Dendritic cell treated with granulocyte-macrophage colony-stimulating factor and Interleukin-4, amounts not matched to agents 40 ng/mL and 50 ng/mL, for 4 days (primary cell): ENCODE measurements around the gene GINS2.

Experiments
- H3K27ac Mint-ChIP-seq: one replicate; pipeline ENCODE4 v1.8.0; 2022; ENCODE audit warnings: mild to moderate bottlenecking, mixed read lengths
- H3K27me3 Mint-ChIP-seq: one replicate; pipeline ENCODE4 v1.8.0; 2022; ENCODE audit warnings: mild to moderate bottlenecking, mixed read lengths
- H3K36me3 Mint-ChIP-seq: one replicate; pipeline ENCODE4 v1.8.0; 2022; ENCODE audit warnings: low read depth, mixed read lengths
- H3K4me1 Mint-ChIP-seq: one replicate; pipeline ENCODE4 v1.8.0; 2022; ENCODE audit warnings: low read depth, mixed read lengths
- H3K4me3 Mint-ChIP-seq: one replicate; pipeline ENCODE4 v1.8.0; 2022; ENCODE audit warnings: mild to moderate bottlenecking, moderate library complexity, mixed read lengths
- H3K9me3 Mint-ChIP-seq: one replicate; pipeline ENCODE4 v1.8.0; 2022; ENCODE audit warnings: mixed read lengths
- intact Hi-C: fragments of 100-400 bp; cut with micrococcal nuclease; formaldehyde crosslinking; loops from one replicate; pipeline ENCODE4 v1.15.0; 2022

Gene GINS2

DNA sequence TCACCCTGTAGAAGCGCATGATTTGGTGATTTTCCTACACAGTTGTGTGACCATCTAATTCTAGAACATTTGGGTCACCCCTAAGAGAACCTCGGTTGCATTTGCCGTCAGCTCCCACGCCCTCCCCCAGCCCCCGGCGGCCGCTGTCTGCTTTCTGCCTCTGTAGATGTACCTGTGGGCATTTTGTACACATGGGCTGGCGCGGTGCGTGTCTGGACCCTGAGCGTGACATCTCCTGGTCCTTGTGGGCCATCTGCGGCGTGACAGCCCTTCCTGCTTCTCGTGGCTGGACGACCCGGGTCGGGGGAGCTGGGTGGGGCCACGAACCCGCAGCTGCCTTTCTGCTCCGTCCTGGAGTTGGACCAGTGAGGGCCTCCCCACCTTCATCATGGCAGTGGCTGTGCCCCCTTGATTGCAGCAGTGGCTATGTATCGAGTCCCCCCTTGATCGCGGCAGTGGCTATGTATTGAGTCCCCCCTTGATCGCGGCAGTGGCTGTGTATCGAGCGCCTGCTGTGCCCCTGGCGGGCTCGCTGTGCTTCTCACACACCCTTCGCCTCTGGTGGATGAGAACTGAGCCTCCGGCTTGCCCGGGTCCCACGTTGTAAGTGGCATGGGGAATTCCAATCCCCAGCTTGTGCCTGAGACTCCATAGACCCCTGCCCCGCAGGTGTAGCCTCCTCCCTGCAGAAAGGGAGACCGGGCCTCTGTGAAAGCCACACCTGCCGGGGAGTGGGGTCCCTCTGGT, 51.5 kb downstream of the GINS2 start:
- Mint-ChIP-seq H3K4me1 (peaks cover 66% of the 10 kb centered on the region), H3K27me3 (no peaks in the 10 kb centered on the region), H3K9me3 (no peaks in the 10 kb centered on the region), H3K27ac (no peak overlapping the region), H3K36me3 (peaks cover 91% of the 10 kb centered on the region), H3K4me3 (no peak overlapping the region)
- intact Hi-C loops: no loop called here

DNA sequence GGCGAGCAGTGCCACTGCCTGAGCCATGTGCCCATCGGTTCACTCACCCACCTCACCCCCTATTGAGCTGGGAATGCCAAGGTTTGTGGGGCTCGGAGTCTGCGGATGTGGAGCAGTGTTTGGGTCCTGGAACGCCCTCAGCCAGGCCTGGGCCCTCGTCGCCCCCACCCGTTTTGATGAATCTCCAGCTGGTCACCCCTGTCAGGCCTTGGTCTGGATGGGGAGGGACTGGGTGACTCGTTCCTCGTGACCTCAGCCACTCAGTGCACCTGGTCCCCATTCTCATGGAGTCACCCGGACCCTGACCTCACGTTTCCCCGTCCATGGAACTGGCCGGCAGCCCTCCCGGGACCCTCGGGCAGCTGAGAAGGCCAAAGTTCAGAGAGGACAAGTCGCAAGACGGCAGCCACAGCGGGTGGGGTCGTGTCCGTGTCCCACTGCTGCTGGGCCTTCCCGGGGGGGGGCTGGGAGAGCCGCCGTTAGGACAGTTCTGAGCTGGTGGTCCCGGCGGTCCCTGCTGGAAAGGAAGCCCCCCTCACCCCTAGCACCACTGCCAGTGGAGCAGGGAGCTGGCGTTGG, 52.4 kb downstream of the GINS2 start:
- intact Hi-C loops: no loop called here
- Mint-ChIP-seq H3K27ac (no peak overlapping the region), H3K9me3 (no peaks in the 10 kb centered on the region), H3K36me3 (peaks cover 99% of the 10 kb centered on the region), H3K4me3 (no peak overlapping the region), H3K4me1 (peaks cover 57% of the 10 kb centered on the region), H3K27me3 (no peaks in the 10 kb centered on the region)

DNA sequence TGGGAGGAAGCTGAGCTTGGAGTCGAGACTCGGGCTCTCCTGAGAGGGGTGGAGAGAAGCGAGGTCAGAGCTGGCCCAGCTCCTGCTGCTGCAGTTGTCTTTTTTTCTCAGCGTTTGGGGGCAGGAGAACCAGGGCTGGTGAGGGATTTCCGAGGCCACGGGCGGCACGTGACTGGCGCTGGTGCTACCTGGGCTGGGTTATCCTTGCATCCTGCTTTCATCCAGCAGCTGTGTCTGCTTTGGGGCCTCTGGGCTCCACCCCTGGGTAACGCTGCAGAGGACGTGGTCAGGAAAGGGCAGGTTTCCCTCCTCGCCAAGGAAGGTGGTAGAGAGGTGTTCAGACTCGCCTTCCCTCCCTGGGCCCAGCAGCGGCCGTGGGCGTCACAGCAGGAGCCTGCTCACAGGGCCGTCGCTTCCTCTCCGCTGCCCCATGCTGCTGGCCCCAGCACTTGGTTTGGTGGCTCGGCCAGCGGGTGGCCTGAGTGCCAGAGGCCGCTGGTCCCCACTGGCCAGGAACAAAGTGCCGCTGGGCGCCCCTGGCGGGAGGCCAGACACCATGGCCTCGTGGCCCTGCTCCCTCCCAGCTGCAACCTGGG, 53.1 kb downstream of the GINS2 start:
- Mint-ChIP-seq H3K27ac (no peak overlapping the region), H3K4me3 (no peak overlapping the region), H3K27me3 (no peaks in the 10 kb centered on the region), H3K9me3 (no peaks in the 10 kb centered on the region), H3K4me1 (peaks cover 55% of the 10 kb centered on the region), H3K36me3 (peaks cover 99% of the 10 kb centered on the region)
- intact Hi-C loops: no loop called here

DNA sequence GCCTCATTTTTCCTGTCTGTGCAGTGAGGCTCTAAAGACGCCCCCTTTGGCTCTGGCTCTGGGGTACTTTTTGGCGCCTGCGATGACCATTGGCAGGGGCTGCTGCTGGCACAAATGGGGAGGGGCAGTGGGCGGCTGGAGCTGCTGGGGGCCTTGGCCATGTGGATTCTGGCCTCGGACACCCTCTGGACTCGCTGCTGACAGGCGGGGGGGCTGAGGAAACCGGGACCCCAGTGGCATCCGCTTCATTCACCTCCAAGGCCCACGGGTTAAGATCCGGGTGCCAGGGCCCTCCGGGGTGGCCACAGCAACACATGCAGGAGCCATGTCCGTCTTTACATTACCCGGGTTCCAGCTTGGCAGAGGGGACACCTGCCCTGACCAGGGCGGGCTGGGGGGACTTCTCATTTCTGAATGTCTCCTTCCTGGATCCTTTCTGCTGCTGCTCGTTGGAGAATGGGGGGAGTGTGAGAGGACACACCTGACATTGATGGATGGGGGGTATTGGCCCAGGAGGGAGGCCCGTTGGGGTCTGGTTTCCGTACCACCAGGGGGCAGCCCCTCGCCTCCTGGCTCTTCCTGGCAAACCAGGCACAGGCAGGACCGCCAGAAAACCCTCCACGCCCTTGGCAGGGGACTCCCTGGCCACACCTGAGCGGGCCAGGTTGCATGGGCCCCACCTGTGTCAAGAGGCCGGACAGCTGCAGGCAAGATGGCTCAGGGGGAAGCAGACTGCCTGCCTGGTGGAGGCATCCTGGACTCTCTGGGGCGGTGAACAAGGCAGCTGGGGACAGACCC, 53.8 kb downstream of the GINS2 start:
- H3K27ac Mint-ChIP-seq: no peak overlapping the region
- no peak overlapping the region for H3K4me3 Mint-ChIP-seq
- intact Hi-C loops: no loop called here
- H3K27me3 Mint-ChIP-seq: no peaks in the 10 kb centered on the region
- peaks cover 52% of the 10 kb centered on the region for H3K4me1 Mint-ChIP-seq
- H3K36me3 Mint-ChIP-seq: peaks cover 99% of the 10 kb centered on the region
- H3K9me3 Mint-ChIP-seq: peaks cover 2% of the 10 kb centered on the region

- intact Hi-C loops: no loop called here
- peaks cover 12% of the 10 kb centered on the region for H3K9me3 Mint-ChIP-seq
- H3K4me1 Mint-ChIP-seq: peaks cover 48% of the 10 kb centered on the region
- H3K27me3 Mint-ChIP-seq: no peaks in the 10 kb centered on the region
- H3K36me3 Mint-ChIP-seq: peaks cover 99% of the 10 kb centered on the region
- H3K27ac Mint-ChIP-seq: peak overlapping the region; percentile 39
- H3K4me3 Mint-ChIP-seq: no peak overlapping the region
Measured at GRCh38 chr16:85633888-85634287, 54.9 kb downstream of the GINS2 start.

DNA sequence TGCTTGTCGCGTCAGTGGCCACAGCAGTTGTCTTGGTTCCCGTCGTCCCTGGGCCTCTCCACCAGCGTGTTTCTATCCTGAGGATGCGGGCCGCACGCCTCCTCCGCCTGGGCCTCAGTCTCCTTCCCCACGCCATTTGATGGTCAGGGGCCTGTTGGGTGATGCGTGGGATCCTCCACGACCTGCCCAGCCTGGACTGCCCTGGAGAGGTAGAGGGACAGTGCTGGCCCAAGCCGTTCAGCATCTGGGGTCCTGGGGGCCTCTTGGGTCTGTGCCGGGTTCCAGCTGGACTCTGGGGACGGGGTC, 55.4 kb downstream of the GINS2 start:
- Mint-ChIP-seq H3K36me3 (peaks cover 99% of the 10 kb centered on the region), H3K27ac (no peak overlapping the region), H3K9me3 (peaks cover 17% of the 10 kb centered on the region), H3K4me3 (no peak overlapping the region), H3K4me1 (peaks cover 48% of the 10 kb centered on the region), H3K27me3 (no peaks in the 10 kb centered on the region)
- intact Hi-C loops: no loop called here

GRCh38 chr16:85632709-85633437, 55.9 kb downstream of the GINS2 start:
- H3K27me3 Mint-ChIP-seq: no peaks in the 10 kb centered on the region
- no peak overlapping the region for H3K27ac Mint-ChIP-seq
- H3K9me3 Mint-ChIP-seq: peaks cover 19% of the 10 kb centered on the region
- H3K36me3 Mint-ChIP-seq: peaks cover 99% of the 10 kb centered on the region
- intact Hi-C loops: no loop called here
- H3K4me1 Mint-ChIP-seq: peaks cover 45% of the 10 kb centered on the region
- no peak overlapping the region for H3K4me3 Mint-ChIP-seq

- Mint-ChIP-seq H3K27ac (no peak overlapping the region), H3K4me3 (no peak overlapping the region)
Measured at GRCh38 chr16:85631802-85632393, 56.9 kb downstream of the GINS2 start.

GRCh38 chr16:85631230-85631629, 57.5 kb downstream of the GINS2 start:
- H3K36me3 Mint-ChIP-seq: peaks cover 98% of the 10 kb centered on the region
- H3K9me3 Mint-ChIP-seq: peaks cover 19% of the 10 kb centered on the region
- H3K27me3 Mint-ChIP-seq: no peaks in the 10 kb centered on the region
- H3K4me1 Mint-ChIP-seq: peaks cover 46% of the 10 kb centered on the region
- intact Hi-C loops: no loop called here
- no peak overlapping the region for H3K27ac Mint-ChIP-seq
- no peak overlapping the region for H3K4me3 Mint-ChIP-seq

More at GRCh38 chr16:85631802-85632393, 56.9 kb downstream of the GINS2 start:
- H3K4me1 Mint-ChIP-seq: peaks cover 41% of the 10 kb centered on the region
- peaks cover 19% of the 10 kb centered on the region for H3K9me3 Mint-ChIP-seq
- no peaks in the 10 kb centered on the region for H3K27me3 Mint-ChIP-seq
- intact Hi-C loops: no loop called here
- peaks cover 98% of the 10 kb centered on the region for H3K36me3 Mint-ChIP-seq

DNA sequence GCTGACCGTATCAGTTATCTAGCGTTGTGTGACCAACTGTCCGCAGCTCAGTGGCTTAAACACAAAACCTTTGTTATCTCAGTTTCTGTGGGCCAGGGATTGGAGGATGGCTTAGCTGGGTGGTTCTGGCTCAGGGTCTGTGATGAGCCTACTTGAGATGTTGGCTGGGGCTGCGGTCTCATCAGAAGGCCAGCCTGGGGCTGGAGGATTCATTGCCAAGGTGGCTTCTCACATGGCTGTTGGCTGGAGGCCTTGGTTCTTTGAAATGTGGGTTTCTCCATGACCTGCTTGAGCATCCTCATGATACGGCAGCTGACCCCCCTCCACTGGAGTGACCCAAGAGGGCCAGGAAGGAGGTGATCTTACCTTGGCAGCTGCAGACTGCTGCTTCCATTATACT, 58.9 kb downstream of the GINS2 start:
- Mint-ChIP-seq H3K4me3 (no peak overlapping the region), H3K36me3 (peaks cover 95% of the 10 kb centered on the region), H3K27ac (no peak overlapping the region), H3K9me3 (peaks cover 19% of the 10 kb centered on the region), H3K27me3 (no peaks in the 10 kb centered on the region), H3K4me1 (peaks cover 50% of the 10 kb centered on the region)
- intact Hi-C loops: no loop called here

- Mint-ChIP-seq H3K36me3 (peaks cover 95% of the 10 kb centered on the region), H3K4me3 (no peak overlapping the region), H3K9me3 (peaks cover 19% of the 10 kb centered on the region), H3K27ac (no peak overlapping the region), H3K27me3 (no peaks in the 10 kb centered on the region), H3K4me1 (peaks cover 53% of the 10 kb centered on the region)
- intact Hi-C loops: no loop called here
Measured at GRCh38 chr16:85629326-85629725, 59.4 kb downstream of the GINS2 start.

- Mint-ChIP-seq H3K4me3 (no peak overlapping the region), H3K36me3 (peaks cover 95% of the 10 kb centered on the region), H3K4me1 (peaks cover 49% of the 10 kb centered on the region), H3K9me3 (peaks cover 19% of the 10 kb centered on the region), H3K27ac (no peak overlapping the region), H3K27me3 (no peaks in the 10 kb centered on the region)
- intact Hi-C loops: no loop called here
Measured at GRCh38 chr16:85628645-85629044, 60.1 kb downstream of the GINS2 start.

DNA sequence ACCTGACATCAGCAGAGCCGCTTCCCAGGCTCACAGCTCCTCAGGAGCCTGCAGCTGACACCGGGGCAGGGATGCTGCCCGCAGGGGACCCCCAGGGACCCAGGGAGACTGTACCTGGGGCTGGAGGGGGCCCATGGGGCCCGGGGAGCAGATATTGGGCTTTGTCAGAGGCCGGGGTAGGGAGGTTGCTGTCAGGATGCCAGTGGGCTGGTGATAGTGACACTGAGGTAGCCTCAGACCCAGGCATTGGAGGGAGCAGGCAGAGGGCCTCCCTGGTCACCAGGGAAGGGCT, 60.5 kb downstream of the GINS2 start:
- H3K27ac Mint-ChIP-seq: no peak overlapping the region
- peaks cover 49% of the 10 kb centered on the region for H3K4me1 Mint-ChIP-seq
- H3K4me3 Mint-ChIP-seq: no peak overlapping the region
- no peaks in the 10 kb centered on the region for H3K27me3 Mint-ChIP-seq
- H3K9me3 Mint-ChIP-seq: peaks cover 19% of the 10 kb centered on the region
- intact Hi-C loops: no loop called here
- peaks cover 95% of the 10 kb centered on the region for H3K36me3 Mint-ChIP-seq
